Stimulated activated naive CD4-positive, alpha-beta T cell (primary cell): ENCODE data around the gene LTC4S.

Experiments
- DNase-seq, 6 experiments: peaks; one replicate each; lab custom pipeline; 2025; lab: John Stamatoyannopoulos, UW

The LTC4S gene

DNA sequence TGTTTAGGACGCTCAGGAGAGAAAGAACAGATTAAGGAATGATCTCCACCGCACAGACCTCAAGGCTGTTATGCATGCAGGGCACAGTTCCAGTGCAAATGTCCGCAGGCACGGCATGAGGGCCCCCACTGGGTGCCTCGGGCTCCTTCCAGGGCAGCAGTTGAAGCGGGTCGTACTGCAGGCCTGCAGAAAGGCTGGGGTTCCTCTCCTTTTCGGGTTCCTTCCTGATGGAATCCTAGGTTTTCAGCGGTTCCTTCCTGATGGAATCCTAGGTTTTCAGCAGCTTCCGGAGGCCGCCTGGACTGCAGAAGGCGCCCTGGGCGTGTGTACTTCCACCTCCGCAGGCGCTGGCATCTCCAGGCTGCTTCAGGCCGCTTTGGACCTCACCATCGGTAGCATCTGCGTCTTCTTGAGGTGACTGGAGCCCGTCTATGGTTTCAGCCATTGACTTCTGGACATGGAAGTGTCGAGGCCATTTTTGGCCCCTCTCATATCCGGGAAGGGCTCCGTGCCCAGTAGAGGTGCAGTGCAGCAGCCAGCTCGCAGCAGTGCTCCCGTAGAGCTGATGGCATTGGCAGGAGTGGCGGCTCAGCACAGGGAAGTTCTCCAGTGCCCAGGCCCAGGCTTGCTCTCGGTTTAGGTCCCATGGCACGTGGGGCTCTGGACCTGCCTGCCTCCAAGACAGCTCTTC, 18.5 kb downstream of the LTC4S start:
- no peak for DNase-seq

DNA sequence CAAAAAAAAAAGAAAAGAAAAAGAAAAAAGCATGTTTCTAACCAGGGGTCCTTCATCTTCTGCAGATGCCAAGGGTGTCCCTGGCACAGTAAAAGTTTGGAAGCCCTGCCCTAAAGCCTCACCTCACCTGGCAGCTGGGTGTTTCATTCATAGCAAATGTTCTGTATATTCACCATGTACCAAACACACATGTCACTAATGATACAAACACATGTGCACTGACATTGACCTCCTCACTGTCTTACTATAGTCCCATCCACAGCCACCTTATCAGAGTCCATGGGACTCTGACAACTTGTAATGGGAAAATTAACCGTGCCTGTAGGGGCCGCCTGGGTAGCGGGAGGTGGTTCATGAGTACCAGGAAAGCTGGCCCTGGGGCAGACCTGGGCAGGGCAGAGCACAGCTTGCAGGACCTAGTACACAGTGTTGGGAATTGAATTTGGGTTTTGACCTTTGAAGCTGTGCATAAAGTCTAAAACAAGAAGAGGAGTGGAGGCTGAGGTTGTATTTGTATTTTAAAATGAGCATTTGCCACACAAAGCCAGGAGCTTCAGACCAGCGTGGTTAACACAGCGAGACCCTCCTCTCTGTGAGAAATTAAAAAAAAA, 19.3 kb downstream of the LTC4S start:
- DNase-seq, result no peak

DNA sequence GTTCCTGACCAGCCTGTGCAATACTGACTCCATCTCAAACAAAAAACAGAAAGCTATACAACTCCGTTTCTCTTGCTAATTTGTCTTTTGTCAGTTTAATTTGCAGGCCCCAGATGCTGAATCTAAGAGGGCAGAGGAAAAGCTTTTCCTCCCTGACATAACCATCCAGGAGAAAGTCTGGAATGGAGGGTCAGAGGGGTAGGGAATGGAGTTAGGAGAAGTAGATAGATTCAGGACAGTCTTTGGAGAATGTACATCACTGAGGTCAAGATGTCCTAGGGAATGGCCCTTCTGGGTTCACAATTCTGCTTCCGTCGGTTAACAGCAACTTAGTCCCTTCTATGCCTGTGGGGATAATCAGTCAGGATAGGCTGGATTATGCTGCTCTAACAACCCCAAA, 20.3 kb downstream of the LTC4S start:
- no peak for DNase-seq

DNA sequence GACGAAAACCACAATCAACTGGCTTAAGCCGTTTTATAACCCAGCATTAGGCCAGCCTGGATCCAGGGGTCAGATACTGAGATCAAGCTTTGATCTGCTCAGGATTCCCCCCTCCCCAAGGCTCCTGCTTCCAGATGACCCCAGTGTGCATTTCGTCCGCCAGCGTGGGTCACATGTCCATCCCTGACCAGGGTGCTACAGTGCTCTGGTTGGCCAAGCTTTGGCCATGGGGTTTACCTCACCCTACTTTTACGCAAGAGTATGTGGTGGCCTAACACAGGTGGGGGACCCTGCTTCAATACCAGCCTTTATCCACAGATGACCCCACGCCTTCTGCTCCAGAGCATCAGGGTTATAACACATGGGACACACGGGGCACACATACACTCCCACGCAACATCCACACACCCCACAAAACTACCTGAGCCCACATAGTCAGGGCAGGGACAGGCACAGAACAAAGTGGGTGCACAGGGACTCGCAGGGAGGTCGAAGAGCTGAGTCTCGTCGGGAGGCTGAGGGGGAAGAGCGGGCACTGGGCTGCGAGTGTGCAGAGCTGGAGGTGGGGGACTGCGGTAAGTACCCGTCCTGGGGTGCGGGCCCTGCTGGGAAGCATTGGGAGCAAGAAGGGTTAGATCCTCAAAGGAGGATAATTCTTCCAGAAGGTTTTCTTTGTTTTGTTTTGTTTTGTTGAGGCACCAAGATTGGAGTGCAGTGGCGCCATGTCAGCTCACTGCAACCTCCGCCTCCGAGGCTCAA, 21.9 kb downstream of the LTC4S start:
- DNase-seq, result no peak

DNA sequence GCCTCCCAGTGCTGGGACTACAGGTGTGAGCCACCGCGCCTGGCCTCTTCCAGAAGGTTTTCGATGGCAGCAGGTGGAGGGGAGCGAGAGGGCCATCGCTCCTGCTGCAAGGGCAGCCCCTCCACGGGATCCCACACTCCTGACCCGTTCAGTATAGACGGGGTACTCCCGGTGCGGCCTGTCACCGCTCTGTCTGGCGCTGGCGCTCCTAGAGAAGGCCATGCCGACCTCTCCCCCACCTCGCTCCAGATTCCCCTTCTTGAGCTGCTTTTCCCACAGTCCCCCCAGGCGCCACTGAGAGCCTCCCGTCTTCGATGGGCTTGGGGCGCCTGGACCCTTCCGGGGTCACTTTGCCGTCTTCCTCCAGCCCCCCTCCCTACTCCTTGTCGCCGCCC, 22.6 kb downstream of the LTC4S start:
- DNase-seq, result no peak

DNA sequence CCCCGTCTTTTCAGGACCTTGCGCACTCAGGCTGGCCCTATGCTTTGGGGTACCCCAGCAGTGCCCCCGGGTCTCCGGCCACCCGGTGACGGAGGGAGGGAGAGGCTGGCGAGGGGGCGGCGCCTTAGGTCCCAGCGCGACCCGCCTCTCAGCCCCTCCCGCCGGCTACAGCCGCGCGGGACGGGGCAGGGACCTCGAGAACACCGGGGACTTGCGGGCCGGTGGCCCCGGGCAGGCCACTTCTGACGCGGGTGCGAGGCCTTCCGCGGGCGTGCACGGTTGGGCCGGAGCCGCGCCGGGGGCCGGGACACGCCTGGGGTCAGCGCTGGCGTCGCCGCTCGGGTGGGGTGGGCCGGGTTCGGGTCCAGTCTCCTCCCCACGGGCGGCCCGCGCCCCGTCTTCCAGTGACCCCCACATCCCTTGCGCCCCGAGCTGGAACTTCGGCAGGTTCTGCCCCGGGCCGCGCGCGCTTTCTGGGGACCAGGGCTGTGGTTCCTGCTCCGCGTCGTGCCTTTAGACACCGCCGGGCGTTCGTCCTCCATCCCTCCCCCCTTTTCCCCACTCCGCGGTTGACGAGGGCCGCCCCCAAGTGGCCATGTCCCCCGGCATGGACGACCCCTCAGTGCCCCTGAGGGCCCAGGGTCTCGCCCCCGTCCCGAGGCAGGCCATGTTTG, 23.1 kb downstream of the LTC4S start:
- no peak for DNase-seq

DNA sequence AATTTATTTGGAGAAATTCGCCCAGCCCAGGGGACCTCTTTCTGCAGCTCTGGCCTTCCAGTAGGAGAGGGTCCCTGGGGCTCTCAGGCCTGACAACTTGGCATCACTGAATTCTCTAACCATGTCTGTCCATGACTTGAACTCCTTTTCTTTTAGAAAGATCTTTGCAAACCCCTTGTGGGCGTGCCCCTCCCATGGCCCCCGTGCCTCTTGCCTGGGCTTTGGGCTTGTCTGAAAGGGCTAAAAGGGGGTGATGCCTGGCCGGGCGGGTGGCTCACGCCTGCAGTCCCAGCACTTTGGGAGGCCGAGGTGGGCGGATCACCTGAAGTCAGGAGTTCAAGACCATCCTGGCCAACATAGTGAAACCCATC, 23.7 kb downstream of the LTC4S start:
- no peak for DNase-seq

DNA sequence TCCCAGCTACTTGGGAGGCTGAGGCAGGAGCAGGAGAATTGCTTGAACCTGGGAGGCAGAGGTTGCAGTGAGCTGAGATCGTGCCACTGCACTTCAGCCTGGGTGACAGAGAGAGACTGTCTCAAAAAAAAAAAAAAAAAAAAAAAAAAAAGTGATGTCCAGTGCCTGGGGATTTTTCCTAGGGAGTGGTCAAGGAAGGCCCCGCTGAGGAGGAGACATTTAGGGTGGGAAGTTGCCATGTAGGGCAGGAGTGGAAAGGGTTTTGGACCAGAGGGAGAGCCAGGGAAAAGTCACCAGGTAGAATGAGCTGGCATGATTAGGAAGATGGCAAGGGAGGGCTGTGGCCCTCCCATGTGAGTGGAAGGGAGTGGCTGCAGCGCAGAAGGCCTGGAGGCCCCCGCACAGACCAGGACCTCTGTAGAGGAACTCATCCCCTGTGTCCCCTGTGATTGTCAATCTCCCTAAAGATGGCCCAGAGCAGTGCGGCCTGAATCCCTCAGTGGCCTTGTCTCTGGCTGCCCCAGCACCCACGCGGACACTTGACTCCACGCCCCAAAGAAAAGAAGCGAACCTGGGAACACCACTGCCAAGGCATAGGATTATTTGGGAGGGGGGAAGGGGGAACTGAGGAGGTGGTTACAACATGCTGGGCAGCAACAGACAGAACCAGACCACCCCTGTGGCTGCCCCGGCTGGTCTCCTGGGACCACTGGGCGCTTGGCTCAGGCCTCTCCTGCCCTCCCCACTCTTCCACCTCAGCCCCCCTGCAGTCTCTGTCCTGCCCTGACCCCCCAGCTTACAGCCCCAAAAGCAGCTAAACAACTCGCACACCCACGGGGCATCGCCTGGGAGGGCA, 24.3 kb downstream of the LTC4S start:
- DNase-seq, result no peak

DNA sequence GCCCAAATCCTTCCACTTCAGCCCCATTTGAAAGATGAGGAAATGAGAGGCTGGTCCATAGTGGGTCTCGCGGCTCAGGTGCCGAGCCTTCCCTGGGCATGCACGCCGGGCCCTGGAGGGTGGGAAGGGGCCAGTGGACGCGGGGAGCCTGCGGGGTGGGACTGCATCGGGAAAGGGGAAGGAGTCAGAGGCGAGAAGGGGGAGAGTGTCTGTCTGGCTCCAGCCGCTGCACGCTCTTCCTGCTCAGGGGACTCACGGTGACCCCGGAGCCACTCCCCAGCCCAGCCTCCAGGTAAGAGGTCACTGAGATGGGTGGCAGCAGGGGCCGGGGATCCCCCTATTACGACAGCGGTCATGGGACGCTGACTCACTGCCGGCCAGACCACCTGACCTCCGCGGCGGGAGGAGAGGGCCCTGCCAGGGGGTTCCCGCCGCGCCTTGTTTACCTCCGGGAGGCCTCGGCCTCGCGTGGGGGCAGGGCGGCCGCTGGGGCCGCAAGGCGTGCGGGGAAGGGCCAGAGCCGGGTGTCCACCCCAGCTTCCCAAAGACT, 25.0 kb downstream of the LTC4S start:
- peak; percentile 37 to 84 (median 60) for DNase-seq

DNA sequence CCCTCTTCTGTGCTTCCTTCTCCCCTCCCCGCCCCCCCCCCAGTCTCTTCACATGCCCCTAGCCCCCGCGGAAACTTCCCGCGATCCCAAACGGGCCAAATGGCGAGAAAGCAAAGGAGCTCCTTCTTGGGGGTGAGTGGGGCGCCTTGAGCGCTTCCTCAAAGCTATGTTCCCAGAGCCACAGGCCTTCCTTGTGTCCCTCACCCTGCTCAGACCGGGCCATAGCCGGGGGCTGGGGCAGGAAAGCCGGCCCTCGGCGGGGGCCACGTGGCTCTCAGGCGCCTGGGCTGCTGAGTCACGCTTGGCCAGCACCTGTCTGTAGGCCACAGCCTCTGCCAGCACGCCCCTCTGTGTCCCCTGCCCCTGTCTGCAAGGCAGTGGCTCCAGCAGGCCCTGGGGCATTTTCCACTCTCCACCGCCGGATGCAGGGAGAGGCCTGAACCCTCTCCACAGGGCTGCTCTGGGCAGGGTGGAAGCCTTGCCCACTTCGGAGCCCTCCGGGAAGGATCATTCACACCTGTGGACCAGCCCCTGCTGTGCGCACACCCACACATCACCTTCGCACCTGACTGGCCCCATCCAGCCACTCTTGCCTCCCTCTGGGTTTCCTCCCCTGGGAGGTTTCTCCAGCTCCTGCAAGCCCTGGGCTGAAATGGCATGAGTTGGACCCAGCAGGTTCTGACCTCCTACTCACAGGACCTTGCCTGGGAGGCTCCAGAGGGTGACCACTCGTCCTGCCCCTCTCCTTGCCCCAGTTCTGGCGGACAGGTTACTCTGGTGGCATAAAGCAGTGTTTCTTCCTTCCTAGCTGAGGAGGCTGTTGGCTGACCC, 25.7 kb downstream of the LTC4S start:
- peak in 3 of 6 experiments; percentile 24 to 61 (median 38) for DNase-seq

DNA sequence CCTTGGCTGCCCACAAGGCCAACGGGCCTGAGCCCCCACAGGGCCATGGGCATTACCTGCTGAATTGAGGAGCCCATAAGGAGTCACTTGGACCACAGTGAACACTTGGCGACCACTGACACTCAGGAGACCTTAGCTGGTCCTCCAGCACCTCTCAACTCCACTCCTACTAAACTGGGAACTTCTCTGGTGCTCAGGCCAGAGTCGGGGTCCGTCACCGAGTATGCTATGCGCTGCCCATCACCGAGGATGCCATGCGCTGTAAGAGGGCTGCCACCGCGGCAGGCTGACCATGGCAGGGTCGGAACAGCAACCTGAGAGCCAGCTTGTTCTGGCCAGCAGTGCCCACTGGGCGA, 26.3 kb downstream of the LTC4S start:
- DNase-seq, result peak in 3 of 6 experiments; percentile 37 to 51 (median 38)

DNA sequence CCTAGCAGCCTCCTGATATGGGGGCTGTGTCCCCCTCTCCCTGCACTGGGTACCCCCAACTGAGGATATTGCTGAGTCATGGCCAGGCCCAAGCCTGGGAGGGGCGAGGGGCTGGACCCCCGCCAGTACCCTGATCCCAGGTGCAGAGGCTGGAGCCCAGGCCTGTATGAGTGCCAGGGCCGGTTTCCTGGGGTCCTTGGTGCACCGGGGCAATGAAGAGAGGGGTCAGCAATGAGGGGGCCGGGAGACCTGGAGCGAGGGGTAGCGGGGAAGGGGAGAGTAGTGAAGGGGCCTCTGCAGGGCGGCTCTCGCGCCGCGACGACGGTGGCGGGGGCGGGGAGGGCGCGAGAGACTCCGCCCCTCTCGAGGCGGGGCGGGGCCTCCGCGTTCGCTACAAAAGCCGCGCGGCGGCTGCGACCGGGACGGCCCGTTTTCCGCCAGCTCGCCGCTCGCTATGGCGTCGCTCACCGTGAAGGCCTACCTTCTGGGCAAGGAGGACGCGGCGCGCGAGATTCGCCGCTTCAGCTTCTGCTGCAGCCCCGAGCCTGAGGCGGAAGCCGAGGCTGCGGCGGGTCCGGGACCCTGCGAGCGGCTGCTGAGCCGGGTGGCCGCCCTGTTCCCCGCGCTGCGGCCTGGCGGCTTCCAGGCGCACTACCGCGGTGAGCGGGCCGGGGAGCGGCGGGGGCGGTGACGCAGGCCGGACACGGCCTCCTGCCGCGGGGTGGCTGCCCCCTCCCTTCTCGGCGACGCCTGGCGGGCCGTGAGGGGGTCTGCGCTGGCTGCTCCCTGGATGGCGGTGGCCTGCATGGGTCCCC, 26.9 kb downstream of the LTC4S start, which contains the start of gene SQSTM1:
SQSTM1 (plus strand) TSS at position 423 of the 815 bp plus-strand sequence; CDS start at position 455, 32 bp downstream.
- DNase-seq, result peak; percentile 69 to 86 (median 77)

DNA sequence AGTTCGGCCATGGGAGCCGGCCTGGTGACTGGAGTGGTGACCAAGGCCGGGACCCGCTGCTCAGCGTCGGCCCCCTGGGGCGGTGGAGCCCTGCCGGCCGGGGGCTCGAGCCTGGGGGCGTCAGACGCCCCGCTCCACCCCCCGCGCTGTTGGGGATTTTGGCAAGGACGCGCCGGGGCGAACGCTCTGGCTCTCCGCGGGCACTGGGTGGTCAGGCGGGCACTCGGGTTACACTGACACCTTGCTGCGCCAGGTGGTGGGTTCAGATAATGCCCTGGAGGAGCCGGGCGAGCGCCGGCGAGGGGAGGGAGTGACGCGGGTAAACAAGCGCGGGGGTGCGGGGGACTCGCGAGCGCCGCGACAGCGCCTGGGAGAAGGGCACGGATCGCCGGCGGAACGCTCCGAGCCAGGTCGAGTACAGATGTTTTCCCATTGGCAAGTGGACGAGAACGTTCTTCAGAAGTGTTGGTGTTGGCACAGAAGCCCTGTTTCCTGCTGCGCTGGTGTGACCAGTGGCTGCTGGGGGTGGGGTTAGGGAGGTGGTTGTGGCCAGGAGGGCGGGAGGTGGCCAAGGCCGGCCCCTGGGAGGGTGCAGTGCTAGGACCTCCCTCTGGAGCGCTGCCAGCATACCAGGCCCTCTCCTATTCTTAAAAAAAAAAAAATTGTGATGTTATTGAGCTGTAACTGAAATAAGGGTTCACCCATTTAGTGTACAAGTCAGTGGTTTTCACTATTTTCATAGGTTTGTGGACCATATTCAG, 27.7 kb downstream of the LTC4S start:
- DNase-seq, result peak; percentile 75 to 87 (median 83)

DNA sequence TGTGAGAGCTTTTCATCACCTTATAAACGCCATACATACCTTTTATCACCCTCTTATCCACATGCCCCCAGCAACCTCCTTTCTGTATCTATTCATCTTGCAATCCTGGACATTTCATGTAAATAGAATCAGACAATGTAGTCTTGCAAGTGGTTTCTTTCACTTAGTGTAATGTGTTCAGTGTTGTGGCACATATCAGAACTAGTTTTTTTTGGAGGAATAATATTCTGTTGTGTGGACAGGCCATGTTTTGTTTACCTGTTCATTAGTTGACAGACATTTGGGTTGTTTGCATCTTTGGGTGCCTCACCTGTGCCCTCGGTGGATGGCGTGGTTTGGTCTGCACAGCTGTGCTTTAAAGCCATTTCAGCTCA, 28.3 kb downstream of the LTC4S start:
- DNase-seq, result no peak

DNA sequence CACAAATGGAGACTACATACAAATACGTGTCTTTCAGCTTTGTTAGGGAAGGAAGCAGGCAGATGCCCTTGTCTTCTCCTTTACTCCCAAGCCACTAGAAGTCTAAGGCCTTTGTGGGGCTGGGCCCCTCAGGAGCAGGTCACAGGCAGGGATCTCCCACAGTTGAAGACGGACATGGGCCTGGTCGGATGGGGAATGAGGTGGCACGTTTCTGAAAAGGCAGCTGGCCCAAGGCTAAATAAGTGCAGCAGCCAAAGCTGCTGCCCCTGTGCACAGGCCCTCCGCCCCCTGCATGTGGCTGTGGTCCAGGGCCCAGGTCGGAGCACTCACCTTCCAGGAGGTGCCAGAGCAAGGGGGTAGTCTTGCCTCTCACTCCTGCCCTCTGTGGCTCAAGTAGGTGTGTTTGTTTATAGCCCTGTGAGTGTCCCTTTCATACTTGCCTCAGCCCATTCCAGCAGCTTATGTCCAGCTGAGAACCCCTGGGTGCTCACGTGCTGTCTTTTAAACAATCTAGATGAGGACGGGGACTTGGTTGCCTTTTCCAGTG, 28.7 kb downstream of the LTC4S start:
- DNase-seq, result no peak

DNA sequence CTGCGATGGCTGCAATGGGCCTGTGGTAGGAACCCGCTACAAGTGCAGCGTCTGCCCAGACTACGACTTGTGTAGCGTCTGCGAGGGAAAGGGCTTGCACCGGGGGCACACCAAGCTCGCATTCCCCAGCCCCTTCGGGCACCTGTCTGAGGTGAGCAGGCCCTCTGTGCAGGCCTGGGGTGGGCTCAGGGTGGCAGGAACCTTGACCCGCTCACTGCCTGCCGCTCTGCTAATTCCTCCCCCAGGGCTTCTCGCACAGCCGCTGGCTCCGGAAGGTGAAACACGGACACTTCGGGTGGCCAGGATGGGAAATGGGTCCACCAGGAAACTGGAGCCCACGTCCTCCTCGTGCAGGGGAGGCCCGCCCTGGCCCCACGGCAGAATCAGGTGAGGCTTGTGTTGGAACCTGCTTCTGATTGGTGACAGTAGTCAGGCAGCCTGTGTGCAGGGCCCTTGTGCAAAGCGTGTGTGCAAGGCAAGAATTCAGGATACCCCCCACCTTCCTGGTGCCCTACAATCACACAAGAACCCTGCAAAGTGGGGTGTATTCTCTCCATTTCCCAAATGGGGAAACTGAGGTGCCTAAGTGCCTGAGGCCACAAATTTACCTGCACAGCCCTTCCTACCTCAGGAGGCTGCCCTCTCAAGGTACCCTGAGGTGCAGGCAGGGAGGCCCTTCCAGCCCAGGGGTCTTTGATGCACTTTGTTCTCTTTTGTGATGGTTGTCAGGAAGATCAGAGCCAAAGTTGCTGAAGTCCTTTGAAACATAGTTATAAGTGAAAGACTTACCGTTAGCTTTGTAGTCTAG, 30.4 kb downstream of the LTC4S start:
- DNase-seq, result no peak

DNA sequence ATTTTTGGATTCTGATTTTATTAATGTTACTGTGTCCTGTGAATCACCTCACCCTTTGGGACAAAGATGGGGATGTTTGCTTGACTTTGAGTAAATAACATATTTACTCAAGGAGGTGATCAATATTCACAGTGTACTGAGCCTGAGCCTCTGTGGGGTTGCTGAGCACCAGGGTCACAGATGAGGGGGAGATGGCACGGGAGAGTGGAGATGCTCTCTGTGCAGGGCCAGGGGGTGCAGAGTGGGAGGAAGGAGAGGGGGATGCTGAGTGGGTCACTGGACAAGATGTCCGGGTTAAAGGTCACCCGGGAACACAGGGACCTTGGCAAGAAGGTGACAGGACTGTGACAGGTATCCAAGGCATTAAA, 30.9 kb downstream of the LTC4S start:
- no peak for DNase-seq
